Measurements from ENCODE around the gene PSMC3IP.
A peak's percentile ranks its signal among the peaks of the same experiment; 100 is the strongest.

The PSMC3IP gene

GRCh38 chr17:42607769-42608168 is 30.2 kb upstream of the PSMC3IP start:
- ATAC-seq (no peak), DNase-seq (no peak)
- H3K36me3 Mint-ChIP-seq (ENCODE audit: low read depth): peaks cover 20% of the 10 kb centered on the region
- peak overlapping the region; percentile 100 for H3K4me3 Mint-ChIP-seq
- peaks cover 4% of the 10 kb centered on the region for H3K27me3 Mint-ChIP-seq
- H3K9me3 Mint-ChIP-seq: no peaks in the 10 kb centered on the region
- H3K4me1 Mint-ChIP-seq: peaks cover 64% of the 10 kb centered on the region
- peak overlapping the region; percentile 96 for H3K27ac Mint-ChIP-seq

- H3K27me3 Mint-ChIP-seq: no peaks in the 10 kb centered on the region
- no peaks in the 10 kb centered on the region for H3K9me3 Mint-ChIP-seq
- DNase-seq (no peak), ATAC-seq (no peak)
- peaks cover 64% of the 10 kb centered on the region for H3K4me1 Mint-ChIP-seq
- H3K36me3 Mint-ChIP-seq (ENCODE audit: low read depth): peaks cover 2% of the 10 kb centered on the region
- no peak overlapping the region for H3K4me3 Mint-ChIP-seq
- H3K27ac Mint-ChIP-seq: no peak overlapping the region
Measured at GRCh38 chr17:42603318-42603717, 25.8 kb upstream of the PSMC3IP start.

- ATAC-seq (no peak), DNase-seq (no peak)
- Mint-ChIP-seq H3K36me3 (ENCODE audit: low read depth) (peaks cover 6% of the 10 kb centered on the region), H3K9me3 (no peaks in the 10 kb centered on the region), H3K27me3 (no peaks in the 10 kb centered on the region), H3K27ac (no peak overlapping the region), H3K4me1 (peaks cover 23% of the 10 kb centered on the region), H3K4me3 (no peak overlapping the region)
Measured at GRCh38 chr17:42598905-42599304, 21.4 kb upstream of the PSMC3IP start.

GRCh38 chr17:42596386-42596785 is 18.9 kb upstream of the PSMC3IP start:
- Mint-ChIP-seq H3K27me3 (no peaks in the 10 kb centered on the region), H3K27ac (no peak overlapping the region), H3K36me3 (ENCODE audit: low read depth) (peaks cover 6% of the 10 kb centered on the region), H3K4me1 (peaks cover 11% of the 10 kb centered on the region), H3K4me3 (no peak overlapping the region), H3K9me3 (no peaks in the 10 kb centered on the region)
- ATAC-seq (no peak), DNase-seq (no peak)

GRCh38 chr17:42591411-42591810 is 13.9 kb upstream of the PSMC3IP start:
- Mint-ChIP-seq H3K27ac (no peak overlapping the region), H3K36me3 (ENCODE audit: low read depth) (peaks cover 14% of the 10 kb centered on the region), H3K9me3 (no peaks in the 10 kb centered on the region), H3K4me1 (peaks cover 2% of the 10 kb centered on the region), H3K4me3 (no peak overlapping the region), H3K27me3 (no peaks in the 10 kb centered on the region)
- no peak for ATAC-seq
- DNase-seq: no peak

GRCh38 chr17:42590886-42591285 is 13.4 kb upstream of the PSMC3IP start:
- no peaks in the 10 kb centered on the region for H3K27me3 Mint-ChIP-seq
- no peaks in the 10 kb centered on the region for H3K9me3 Mint-ChIP-seq
- no peak overlapping the region for H3K27ac Mint-ChIP-seq
- H3K36me3 Mint-ChIP-seq (ENCODE audit: low read depth): peaks cover 13% of the 10 kb centered on the region
- H3K4me1 Mint-ChIP-seq: peaks cover 2% of the 10 kb centered on the region
- DNase-seq: no peak
- no peak overlapping the region for H3K4me3 Mint-ChIP-seq
- no peak for ATAC-seq

GRCh38 chr17:42586514-42587230 is 9.1 kb upstream of the PSMC3IP start:
- ATAC-seq: no peak
- Mint-ChIP-seq H3K27ac (no peak overlapping the region), H3K36me3 (ENCODE audit: low read depth) (peaks cover 18% of the 10 kb centered on the region), H3K27me3 (no peaks in the 10 kb centered on the region), H3K4me1 (peaks cover 4% of the 10 kb centered on the region), H3K9me3 (no peaks in the 10 kb centered on the region), H3K4me3 (no peak overlapping the region)
- DNase-seq: no peak

GRCh38 chr17:42585353-42585752 is 7.8 kb upstream of the PSMC3IP start:
- Mint-ChIP-seq H3K36me3 (ENCODE audit: low read depth) (peaks cover 14% of the 10 kb centered on the region), H3K27me3 (no peaks in the 10 kb centered on the region), H3K4me1 (peaks cover 4% of the 10 kb centered on the region), H3K9me3 (no peaks in the 10 kb centered on the region), H3K4me3 (no peak overlapping the region), H3K27ac (no peak overlapping the region)
- DNase-seq (no peak), ATAC-seq (no peak)

GRCh38 chr17:42584880-42585279 is 7.4 kb upstream of the PSMC3IP start:
- Mint-ChIP-seq H3K4me1 (peaks cover 4% of the 10 kb centered on the region), H3K9me3 (no peaks in the 10 kb centered on the region), H3K27ac (no peak overlapping the region), H3K27me3 (no peaks in the 10 kb centered on the region), H3K4me3 (no peak overlapping the region), H3K36me3 (ENCODE audit: low read depth) (peaks cover 16% of the 10 kb centered on the region)
- DNase-seq (no peak), ATAC-seq (no peak)

GRCh38 chr17:42581744-42582270 is 4.3 kb upstream of the PSMC3IP start:
- Mint-ChIP-seq H3K9me3 (no peaks in the 10 kb centered on the region), H3K4me3 (no peak overlapping the region), H3K36me3 (ENCODE audit: low read depth) (peaks cover 20% of the 10 kb centered on the region), H3K4me1 (peaks cover 22% of the 10 kb centered on the region), H3K27me3 (no peaks in the 10 kb centered on the region), H3K27ac (no peak overlapping the region)
- DNase-seq (no peak), ATAC-seq (no peak)

- H3K36me3 Mint-ChIP-seq (ENCODE audit: low read depth): peaks cover 35% of the 10 kb centered on the region
- no peaks in the 10 kb centered on the region for H3K9me3 Mint-ChIP-seq
- no peak for DNase-seq
- H3K4me1 Mint-ChIP-seq: peaks cover 35% of the 10 kb centered on the region
- peak overlapping the region; percentile 48 for H3K27ac Mint-ChIP-seq
- ATAC-seq: no peak
- no peak overlapping the region for H3K4me3 Mint-ChIP-seq
- no peaks in the 10 kb centered on the region for H3K27me3 Mint-ChIP-seq
Measured at GRCh38 chr17:42579794-42580551, 2.4 kb upstream of the PSMC3IP start.

- peak overlapping the region; percentile 95 for H3K27ac Mint-ChIP-seq
- DNase-seq (peak; percentile 85), ATAC-seq (peak; percentile 69)
- H3K9me3 Mint-ChIP-seq: no peaks in the 10 kb centered on the region
- peaks cover 37% of the 10 kb centered on the region for H3K4me1 Mint-ChIP-seq
- peaks cover 46% of the 10 kb centered on the region for H3K36me3 Mint-ChIP-seq (ENCODE audit: low read depth)
- no peaks in the 10 kb centered on the region for H3K27me3 Mint-ChIP-seq
- H3K4me3 Mint-ChIP-seq: peak overlapping the region; percentile 96
Measured at GRCh38 chr17:42578282-42578869, 847 bp upstream of the PSMC3IP start.

GRCh38 chr17:42577140-42577531 is 393 bp downstream of the PSMC3IP start:
- peaks cover 43% of the 10 kb centered on the region for H3K4me1 Mint-ChIP-seq
- DNase-seq: no peak

GRCh38 chr17:42574463-42574862 is 3.1 kb downstream of the PSMC3IP start:
- Mint-ChIP-seq H3K27ac (no peak overlapping the region), H3K4me1 (peaks cover 45% of the 10 kb centered on the region), H3K4me3 (no peak overlapping the region), H3K27me3 (no peaks in the 10 kb centered on the region), H3K9me3 (no peaks in the 10 kb centered on the region), H3K36me3 (ENCODE audit: low read depth) (peaks cover 69% of the 10 kb centered on the region)
- DNase-seq (no peak), ATAC-seq (no peak)

More at GRCh38 chr17:42577140-42577531, 393 bp downstream of the PSMC3IP start:
- H3K27me3 Mint-ChIP-seq: no peaks in the 10 kb centered on the region
- peaks cover 51% of the 10 kb centered on the region for H3K36me3 Mint-ChIP-seq (ENCODE audit: low read depth)
- no peaks in the 10 kb centered on the region for H3K9me3 Mint-ChIP-seq
- no peak for ATAC-seq
- H3K27ac Mint-ChIP-seq: peak overlapping the region; percentile 95
- H3K4me3 Mint-ChIP-seq: peak overlapping the region; percentile 96

GRCh38 chr17:42573095-42573494 is 4.4 kb downstream of the PSMC3IP start:
- H3K4me1 Mint-ChIP-seq: peaks cover 45% of the 10 kb centered on the region
- DNase-seq: no peak
- H3K9me3 Mint-ChIP-seq: no peaks in the 10 kb centered on the region
- no peaks in the 10 kb centered on the region for H3K27me3 Mint-ChIP-seq
- peak overlapping the region; percentile 83 for H3K27ac Mint-ChIP-seq
- no peak overlapping the region for H3K4me3 Mint-ChIP-seq
- ATAC-seq: no peak
- peaks cover 77% of the 10 kb centered on the region for H3K36me3 Mint-ChIP-seq (ENCODE audit: low read depth)
